Endothelial cell of umbilical vein (primary cell): ENCODE results near the gene FMN1. TPM values are rescaled to one million over a fixed set of nuclear protein-coding genes. Genes with fewer than 3 reads are reported as not detected.

Experiments used
- BruUV-seq: library from RNA; stranded (reverse); fragments of 400-500 nt; replicated peaks from 2 replicates; lab custom pipeline; 2021; lab: Mats Ljungman, UMichigan
- CTCF ChIA-PET: fragments of 300-600, 350-600 bp; sonication (Branson Sonifier 250); formaldehyde crosslinking; loops from one replicate; lab custom pipeline; 2021; ENCODE audit warnings: antibody characterized with exemption, inconsistent platforms; lab: Charles Lee
- POLR2A ChIA-PET: fragments of 300-600, 350-600 bp; sonication (Branson Sonifier 250); formaldehyde crosslinking; loops from one replicate; lab custom pipeline; 2021; ENCODE audit warnings: antibody characterized with exemption, inconsistent platforms; lab: Charles Lee
- DNase-seq: peaks from one replicate; pipeline ENCODE4 v3.0.0-alpha.2; 2011; ENCODE audit warnings: low read depth, low spot score
- FAIRE-seq: peaks from 2 replicates; lab custom pipeline; 2011; peaks lifted over from hg19 to GRCh38; lab: Jason Lieb, UNC
- H2AFZ ChIP-seq: 2 replicates; pipeline ENCODE4 v1.6.0; 2012; ENCODE audit warnings: low read depth, low read length, control low read depth, inconsistent platforms
- H3K27ac ChIP-seq: 2 replicates; pipeline ENCODE4 v1.5.1; 2011; ENCODE audit warnings: low read depth, mild to moderate bottlenecking, control low read depth, low read length, moderate library complexity; ENCODE audit not compliant: insufficient read depth
- H3K27me3 ChIP-seq, 2 experiments: 2 replicates each; pipeline versions ENCODE4 v1.6.0 to v1.6.1; 2011; ENCODE audit warnings: low read length in 2 of 2, mixed read lengths in 1 of 2; ENCODE audit not compliant: control insufficient read depth in 2 of 2, insufficient read depth in 2 of 2
- H3K36me3 ChIP-seq, 2 experiments: 2 replicates in 1 of 2; 3 replicates in 1 of 2; pipeline ENCODE4 v1.5.1; 2011; ENCODE audit warnings: low read length in 2 of 2, mild to moderate bottlenecking in 1 of 2, moderate library complexity in 1 of 2; ENCODE audit not compliant: control insufficient read depth in 2 of 2, insufficient read depth in 2 of 2; ENCODE audit errors: extremely low read depth in 1 of 2
- H3K4me1 ChIP-seq: 3 replicates; pipeline ENCODE4 v1.5.1; 2011; ENCODE audit warnings: mild to moderate bottlenecking, low read length; ENCODE audit not compliant: control insufficient read depth, insufficient read depth; ENCODE audit errors: extremely low read depth
- H3K4me2 ChIP-seq: 2 replicates; pipeline ENCODE4 v1.6.1; 2011; ENCODE audit warnings: low read length, control low read depth, mixed read lengths; ENCODE audit not compliant: insufficient read depth
- H3K4me3 ChIP-seq, 3 experiments: fragments of 200-600 bp in 1 of 3; sonication (generic), shearing (Covaris generic) in 1 of 3; replicated peaks in 1 of 3; 2 replicates each; pipeline ENCODE4 v1.5.1; 2011 to 2016; ENCODE audit warnings: control low read depth in 3 of 3, low read length in 3 of 3, mild to moderate bottlenecking in 2 of 3, inconsistent platforms in 1 of 3, low read depth in 1 of 3, moderate library complexity in 1 of 3; ENCODE audit not compliant: insufficient read depth in 1 of 3
- H3K79me2 ChIP-seq: 2 replicates; pipeline ENCODE4 v1.6.0; 2012; ENCODE audit warnings: low read length, inconsistent platforms; ENCODE audit not compliant: control insufficient read depth, insufficient read depth
- H3K9ac ChIP-seq: replicated peaks from 2 replicates; pipeline ENCODE3; 2011; ENCODE audit warnings: low read length, control low read depth; ENCODE audit not compliant: insufficient read depth; ENCODE audit errors: extremely low read depth
- H3K9me1 ChIP-seq: replicated peaks from 3 replicates; pipeline ENCODE4 v1.6.0; 2011; ENCODE audit warnings: mild to moderate bottlenecking, low read length; ENCODE audit not compliant: control insufficient read depth, insufficient read depth; ENCODE audit errors: extremely low read depth
- H3K9me3 ChIP-seq: replicated peaks from 2 replicates; pipeline ENCODE4 v1.5.1; 2012; ENCODE audit warnings: low read length, inconsistent platforms; ENCODE audit not compliant: control insufficient read depth, insufficient read depth
- H4K20me1 ChIP-seq: replicated peaks from 2 replicates; pipeline ENCODE3; 2011; ENCODE audit warnings: mild to moderate bottlenecking, low read length; ENCODE audit not compliant: control insufficient read depth, insufficient read depth; ENCODE audit errors: extremely low read depth
- CTCF ChIP-seq, 2 donors: IDR thresholded peaks; 1 replicate in 1 of 2; 2 replicates in 1 of 2; pipeline ENCODE4 v1.5.1; 2011; ENCODE audit warnings: low read length in 2 of 2, mild to moderate bottlenecking in 2 of 2, moderate library complexity in 2 of 2, control low read depth in 1 of 2, inconsistent platforms in 1 of 2, low read depth in 1 of 2; ENCODE audit not compliant: insufficient read depth in 1 of 2; ENCODE audit errors: extremely low read depth in 1 of 2
- EZH2 ChIP-seq: IDR thresholded peaks from 2 replicates; pipeline ENCODE4 v1.6.1; 2012; ENCODE audit warnings: borderline replicate concordance, low read depth, mild to moderate bottlenecking, moderate library complexity, low read length, inconsistent platforms; ENCODE audit not compliant: severe bottlenecking
- FOS ChIP-seq: IDR thresholded peaks from 2 replicates; pipeline ENCODE4 v1.6.1; 2011; ENCODE audit warnings: mild to moderate bottlenecking, low read length, moderate library complexity, borderline replicate concordance; ENCODE audit not compliant: insufficient read depth
- GATA2 ChIP-seq: IDR thresholded peaks from 2 replicates; pipeline ENCODE4 v1.7.0; 2011; ENCODE audit warnings: low read depth, mild to moderate bottlenecking, moderate library complexity, mixed read lengths, low read length; ENCODE audit not compliant: insufficient read length, insufficient read depth
- JUN ChIP-seq: IDR thresholded peaks from 2 replicates; pipeline ENCODE4 v1.6.1; 2011; ENCODE audit warnings: borderline replicate concordance, low read depth; ENCODE audit not compliant: insufficient read length, insufficient read depth
- MAX ChIP-seq: IDR thresholded peaks from 2 replicates; pipeline ENCODE4 v1.6.1; 2011; ENCODE audit not compliant: insufficient read depth, insufficient read length
- MYC ChIP-seq: IDR thresholded peaks from one replicate; pipeline ENCODE4 v1.6.1; 2011; ENCODE audit warnings: mild to moderate bottlenecking, low read depth, low read length
- POLR2A ChIP-seq: IDR thresholded peaks from 2 replicates; pipeline ENCODE4 v1.6.1; 2012; ENCODE audit warnings: low read depth, mild to moderate bottlenecking, control low read depth, low read length
- POLR2AphosphoS5 ChIP-seq: IDR thresholded peaks from 2 replicates; pipeline ENCODE4 v1.6.1; 2012; ENCODE audit warnings: low read depth, mild to moderate bottlenecking, control low read depth, low read length, moderate library complexity; ENCODE audit not compliant: insufficient read depth
- dilution Hi-C: fragments of 300-500 bp; cut with MboI; formaldehyde crosslinking; loops from one replicate; pipeline ENCODE4 v1.15.0; 2019; ENCODE audit warnings: low sequenced_read_pairs; ENCODE audit not compliant: extremely low pct_ligation_motif_present
- intact Hi-C: fragments of 100-400 bp; cut with micrococcal nuclease; formaldehyde crosslinking; loops from one replicate; pipeline ENCODE4 v1.10.0; 2022
- polyA plus RNA-seq, 4 experiments: library from polyadenylated mRNA; depleted of rRNA in 3 of 4; stranded (reverse) in 3 of 4; unstranded in 1 of 4; fragments of >200 nt; gene quantifications; 2 replicates each; pipeline versions ENCODE4 v1.2.1 to v1.2.3, GENCODE V29; 2011 to 2012; ENCODE audit warnings: missing spikeins in 1 of 4
- total RNA-seq: library from RNA; stranded (reverse); gene quantifications from 2 replicates; pipeline ENCODE4 v1.2.3, GENCODE V29; 2021

Gene FMN1
- total and polyA plus RNA-seq, 2 donors (not counting 3 experiments of a cell fraction or from before 2014, with no cell fraction given) = 0.01 to 0.29 TPM

GRCh38 chr15:32859251-32859650 lies 335.3 kb downstream of the FMN1 start:
- H3K27me3 ChIP-seq = no peaks in the 10 kb centered on the region
- no peaks in the 10 kb centered on the region for H3K9me3 ChIP-seq
- no peak overlapping the region for H3K27ac ChIP-seq
- no peak for FAIRE-seq
- intact Hi-C loops = loop anchor here (5.0 kb wide), 2 partner anchors 67 to 197 kb away; no protein-coding TSS in a partner anchor
- no TSS peak for BruUV-seq
- DNase-seq = no peak
- no peak overlapping the region for H2AFZ ChIP-seq
- H3K4me3 ChIP-seq = no peak overlapping the region
- no peaks in the 10 kb centered on the region for H4K20me1 ChIP-seq
- TF ChIP-seq POLR2A (no peak), EZH2 (no peak), JUN (no peak), POLR2AphosphoS5 (no peak), GATA2 (no peak), MAX (no peak), MYC (no peak), CTCF (IDR thresholded peaks at IDR 0.05; ENCODE audit: extremely low read depth in 1 of 2, insufficient read depth in 1 of 2, low read depth in 1 of 2, low read length in 2 of 2) (no peak), FOS (no peak)
- no peaks in the 10 kb centered on the region for H3K79me2 ChIP-seq
- dilution Hi-C loops = no loop called here
- H3K4me2 ChIP-seq = no peak overlapping the region
- CTCF ChIA-PET = interaction anchor here (1.4 to 7.7 kb wide), 3 partner anchors 15 to 77 kb away, joined by 4 to 62 read pairs (median 6); no protein-coding TSS in a partner anchor
- POLR2A ChIA-PET = no interaction called here
- no peak overlapping the region for H3K9ac ChIP-seq
- H3K9me1 ChIP-seq = no peaks in the 10 kb centered on the region
- H3K4me1 ChIP-seq = peaks cover 24% of the 10 kb centered on the region
- no peaks in the 10 kb centered on the region for H3K36me3 ChIP-seq
